Measurements from ENCODE around the gene RHOF. TPM values are rescaled to one million over a fixed set of nuclear protein-coding genes. Genes with fewer than 3 reads are reported as not detected.
A peak's percentile ranks its signal among the peaks of the same experiment; 100 is the strongest.

RHOF gene
- total RNA-seq, 8 experiments from 2014 or later = 2.8 to 13.7 (median 6.8) TPM

DNA sequence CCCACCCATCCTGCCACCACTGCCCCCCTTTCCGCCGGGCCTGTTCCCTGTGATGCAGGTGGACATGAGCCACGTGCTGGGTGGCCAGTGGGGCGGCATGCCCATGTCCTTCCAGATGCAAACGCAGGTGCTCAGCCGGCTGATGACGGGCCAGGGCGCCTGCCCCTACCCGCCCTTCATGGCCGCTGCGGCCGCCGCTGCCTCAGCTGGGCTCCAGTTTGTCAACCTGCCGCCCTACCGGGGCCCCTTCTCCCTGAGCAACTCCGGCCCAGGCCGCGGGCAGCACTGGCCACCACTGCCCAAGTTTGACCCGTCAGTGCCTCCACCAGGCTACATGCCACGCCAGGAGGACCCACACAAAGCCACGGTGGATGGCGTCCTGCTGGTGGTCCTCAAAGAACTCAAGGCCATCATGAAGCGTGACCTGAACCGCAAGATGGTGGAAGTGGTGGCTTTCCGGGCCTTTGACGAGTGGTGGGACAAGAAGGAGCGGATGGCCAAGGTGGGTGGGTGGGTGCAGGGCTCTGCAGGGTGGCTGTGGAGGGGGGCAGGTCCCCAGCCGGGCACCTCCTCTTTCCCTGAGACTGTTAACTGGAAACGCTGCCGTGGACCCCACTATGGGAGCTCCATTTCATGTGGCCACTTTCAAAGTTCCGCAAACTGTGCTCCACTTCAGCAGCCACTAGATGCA is 21.1 kb upstream of the RHOF start:
- no peak overlapping the region for H3K27ac ChIP-seq
- H3K4me1 ChIP-seq (replicated peaks in 1 of 2) = peaks cover 10 to 14% of the 10 kb centered on the region in 2 donors
- WGBS, 10 experiments = 80 to 100% (median 97%) methylated on average over 1 to 11 of the region's 31 CpGs; no CpG with 5 or more reads in 6 of the 10 experiments
- in situ Hi-C loops (cut with MboI; ENCODE audit: low pct_unique_long_range_greater_than_20kb in 2 of 9, low sequenced_read_pairs in 9 of 9, unreplicated experiment in 9 of 9) = no loop called here
- no peak overlapping the region for H3K4me3 ChIP-seq
- ATAC-seq (replicated peaks in 6 of 8) = no peak

DNA sequence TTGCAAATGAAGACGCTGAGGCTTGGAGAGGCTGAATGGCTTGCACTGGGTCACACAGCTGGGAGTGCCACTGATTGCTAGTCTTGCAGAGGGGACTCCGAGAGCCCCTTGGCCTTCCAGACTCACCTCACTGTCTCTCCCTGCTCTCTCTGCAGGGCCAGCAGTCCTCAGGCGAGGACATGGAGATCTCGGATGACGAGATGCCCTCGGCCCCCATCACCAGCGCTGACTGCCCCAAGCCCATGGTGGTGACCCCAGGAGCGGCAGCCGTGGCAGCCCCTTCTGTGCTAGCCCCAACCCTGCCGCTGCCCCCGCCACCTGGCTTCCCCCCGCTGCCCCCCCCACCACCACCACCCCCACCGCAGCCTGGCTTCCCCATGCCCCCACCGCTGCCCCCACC is 20.5 kb upstream of the RHOF start:
- no peak overlapping the region for H3K4me3 ChIP-seq
- H3K27ac ChIP-seq = no peak overlapping the region
- in situ Hi-C loops (cut with MboI; ENCODE audit: low pct_unique_long_range_greater_than_20kb in 2 of 9, low sequenced_read_pairs in 9 of 9, unreplicated experiment in 9 of 9) = no loop called here
- peaks cover 10 to 14% of the 10 kb centered on the region in 2 donors for H3K4me1 ChIP-seq (replicated peaks in 1 of 2)
- WGBS, 10 experiments = 92 to 100% methylated on average over 1 to 4 of the region's 14 CpGs; no CpG with 5 or more reads in 8 of the 10 experiments
- ATAC-seq (replicated peaks in 6 of 8) = no peak

DNA sequence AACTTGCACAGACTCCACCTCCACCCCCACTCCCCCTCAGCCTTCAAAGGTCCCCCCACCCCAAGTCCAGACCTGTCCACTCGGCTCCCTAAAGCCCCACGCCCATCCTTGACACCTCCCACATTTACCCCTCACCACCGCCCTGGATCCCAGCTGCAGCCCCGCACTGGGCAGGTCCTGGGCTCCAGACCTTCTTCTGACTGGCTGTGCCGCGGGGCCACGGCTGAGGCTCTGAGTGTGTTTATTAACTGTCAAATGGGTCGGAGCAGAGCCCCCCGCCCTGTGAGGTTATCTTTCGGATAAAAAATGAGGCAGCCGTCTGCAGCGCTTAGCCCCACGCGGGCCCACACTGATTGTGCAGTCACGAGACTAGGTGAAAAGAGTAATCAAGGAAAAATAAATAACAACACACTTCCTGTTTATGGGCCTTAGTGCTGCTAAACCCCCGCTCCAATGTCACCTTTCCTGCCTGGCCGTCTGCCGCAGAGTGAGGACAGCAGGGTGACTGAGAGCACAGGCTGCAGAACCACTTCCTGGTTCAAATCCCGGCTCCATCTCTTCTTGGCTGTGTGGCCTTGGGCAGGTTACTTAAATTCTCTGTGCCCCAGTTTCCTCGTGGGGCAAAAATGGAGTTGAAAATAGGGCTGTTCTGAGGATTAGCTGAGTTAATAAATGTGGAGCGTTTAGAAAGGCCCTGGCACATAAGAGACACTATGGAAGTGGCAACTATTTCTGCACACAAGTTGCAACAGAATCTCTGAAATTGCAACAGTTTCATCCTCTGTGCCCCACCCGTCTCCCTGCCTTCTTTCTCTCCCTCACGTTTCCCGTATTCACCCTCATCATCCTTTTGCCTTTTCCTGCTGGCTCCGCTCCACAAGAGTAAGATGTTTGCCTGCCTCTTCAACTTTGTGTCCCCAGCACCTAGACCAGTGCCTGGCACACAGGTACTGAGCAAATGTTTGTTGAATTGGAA is 19.7 kb upstream of the RHOF start:
- Histone ChIP-seq H3K4me1 (replicated peaks in 1 of 2) (peaks cover 10 to 14% of the 10 kb centered on the region in 2 donors), H3K4me3 (peak overlapping the region; percentile 33 to 59 (median 44)), H3K27ac (no peak overlapping the region)
- ATAC-seq (replicated peaks in 6 of 8) = peak; percentile 0 to 7 (median 2)
- WGBS, 10 experiments = 20 to 78% (median 53%) methylated on average over 1 to 12 of the region's 25 CpGs; no CpG with 5 or more reads in 1 of the 10 experiments
- in situ Hi-C loops (cut with MboI; ENCODE audit: low pct_unique_long_range_greater_than_20kb in 2 of 9, low sequenced_read_pairs in 9 of 9, unreplicated experiment in 9 of 9) = no loop called here

GRCh38 chr12:121812320-121812871 is 18.9 kb upstream of the RHOF start:
- in situ Hi-C loops (cut with MboI; ENCODE audit: low pct_unique_long_range_greater_than_20kb in 2 of 9, low sequenced_read_pairs in 9 of 9, unreplicated experiment in 9 of 9) = no loop called here
- ATAC-seq (replicated peaks in 6 of 8) = peak; percentile 72 to 83 (median 77)
- H3K27ac ChIP-seq = no peak overlapping the region
- H3K4me1 ChIP-seq (replicated peaks in 1 of 2) = peaks cover 11 to 14% of the 10 kb centered on the region in 2 donors
- H3K4me3 ChIP-seq = peak overlapping the region; percentile 33 to 59 (median 44)
- WGBS, 10 experiments = 0 to 58% (median 20%) methylated on average over 3 to 4 of the region's 26 CpGs; no CpG with 5 or more reads in 7 of the 10 experiments

DNA sequence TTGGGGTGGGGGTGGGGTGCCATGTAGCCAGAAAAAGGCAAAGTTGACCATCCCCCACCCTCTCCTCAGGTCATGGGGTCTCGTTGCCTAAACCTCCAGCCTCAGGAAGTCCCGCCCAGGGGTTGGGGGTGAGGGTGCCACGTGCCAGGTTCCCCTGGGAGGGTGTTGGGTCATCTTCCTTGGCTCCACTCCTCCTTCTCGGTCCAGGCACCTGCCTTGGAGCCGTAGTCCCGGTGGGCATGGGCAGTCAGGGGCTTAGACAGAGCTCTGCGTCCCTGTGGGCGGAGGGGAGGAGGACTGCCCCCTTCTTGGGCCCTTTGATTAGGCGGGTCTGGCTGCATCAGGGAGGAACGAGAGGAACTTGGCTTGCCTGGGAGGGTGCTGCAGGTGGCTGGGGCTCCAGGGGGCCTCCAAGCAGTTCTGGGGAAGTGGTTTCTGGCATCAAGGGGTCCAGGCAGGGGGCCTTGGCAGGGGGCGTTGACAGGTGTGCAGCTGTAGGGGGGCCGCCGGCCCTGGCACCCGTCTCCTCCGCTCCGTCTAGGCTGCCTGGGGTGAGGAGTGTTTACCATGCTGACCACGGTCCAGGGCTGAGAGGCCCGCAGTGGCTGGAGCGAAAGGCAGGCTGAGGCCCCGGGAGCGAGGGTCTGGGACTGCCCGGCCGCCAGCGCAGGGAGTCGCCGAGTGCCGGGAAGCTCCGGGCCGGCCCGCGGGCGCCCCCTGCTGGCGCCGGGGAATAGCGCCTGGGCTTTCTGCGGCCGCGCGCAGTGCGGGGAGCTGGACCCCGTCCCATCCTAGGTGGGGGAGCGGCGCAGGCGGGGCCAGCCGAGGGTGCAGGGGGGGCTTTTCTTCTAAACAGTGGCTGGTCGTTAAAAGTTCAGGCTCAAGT is 18.2 kb upstream of the RHOF start:
- H3K4me1 ChIP-seq (replicated peaks in 1 of 2) = peaks cover 17 to 20% of the 10 kb centered on the region in 2 donors
- peak; percentile 82 to 90 (median 84) for ATAC-seq (replicated peaks in 6 of 8)
- H3K27ac ChIP-seq = peak overlapping the region in 1 of 2 donors; percentile 34
- WGBS, 10 experiments = 0 to 14% (median 0%) methylated on average over 1 to 7 of the region's 46 CpGs; no CpG with 5 or more reads in 5 of the 10 experiments
- in situ Hi-C loops (cut with MboI; ENCODE audit: low pct_unique_long_range_greater_than_20kb in 2 of 9, low sequenced_read_pairs in 9 of 9, unreplicated experiment in 9 of 9) = no loop called here
- peak overlapping the region; percentile 33 to 59 (median 44) for H3K4me3 ChIP-seq

GRCh38 chr12:121810833-121811433 is 17.4 kb upstream of the RHOF start:
- H3K27ac ChIP-seq = no peak overlapping the region
- ATAC-seq (replicated peaks in 6 of 8) = no peak
- in situ Hi-C loops (cut with MboI; ENCODE audit: low pct_unique_long_range_greater_than_20kb in 2 of 9, low sequenced_read_pairs in 9 of 9, unreplicated experiment in 9 of 9) = no loop called here
- H3K4me3 ChIP-seq = peak overlapping the region in 4 of 5 donors; percentile 39 to 59 (median 47)
- H3K4me1 ChIP-seq (replicated peaks in 1 of 2) = peaks cover 17 to 21% of the 10 kb centered on the region in 2 donors
- WGBS, 10 experiments = 0 to 100% (median 69%) methylated on average over 1 to 5 of the region's 6 CpGs

- H3K27ac ChIP-seq = no peak overlapping the region
- in situ Hi-C loops (cut with MboI; ENCODE audit: low pct_unique_long_range_greater_than_20kb in 2 of 9, low sequenced_read_pairs in 9 of 9, unreplicated experiment in 9 of 9) = no loop called here
- peaks cover 17 to 21% of the 10 kb centered on the region in 2 donors for H3K4me1 ChIP-seq (replicated peaks in 1 of 2)
- H3K4me3 ChIP-seq = no peak overlapping the region
- ATAC-seq (replicated peaks in 6 of 8) = no peak
- WGBS, 10 experiments = 33 to 100% (median 80%) methylated on average over 1 of the region's 33 CpGs; no CpG with 5 or more reads in 7 of the 10 experiments
Observed at GRCh38 chr12:121810234-121810817, 16.8 kb upstream of the RHOF start.

- no peak for ATAC-seq (replicated peaks in 6 of 8)
- peaks cover 17 to 21% of the 10 kb centered on the region in 2 donors for H3K4me1 ChIP-seq (replicated peaks in 1 of 2)
- in situ Hi-C loops (cut with MboI; ENCODE audit: low pct_unique_long_range_greater_than_20kb in 2 of 9, low sequenced_read_pairs in 9 of 9, unreplicated experiment in 9 of 9) = no loop called here
- H3K27ac ChIP-seq = no peak overlapping the region
- 60 to 80% (median 75%) methylated on average over 1 to 2 of the region's 27 CpGs; no CpG with 5 or more reads in 6 of the 10 experiments for WGBS, 10 experiments
- H3K4me3 ChIP-seq = no peak overlapping the region
Observed at GRCh38 chr12:121809712-121810116, 16.2 kb upstream of the RHOF start.

DNA sequence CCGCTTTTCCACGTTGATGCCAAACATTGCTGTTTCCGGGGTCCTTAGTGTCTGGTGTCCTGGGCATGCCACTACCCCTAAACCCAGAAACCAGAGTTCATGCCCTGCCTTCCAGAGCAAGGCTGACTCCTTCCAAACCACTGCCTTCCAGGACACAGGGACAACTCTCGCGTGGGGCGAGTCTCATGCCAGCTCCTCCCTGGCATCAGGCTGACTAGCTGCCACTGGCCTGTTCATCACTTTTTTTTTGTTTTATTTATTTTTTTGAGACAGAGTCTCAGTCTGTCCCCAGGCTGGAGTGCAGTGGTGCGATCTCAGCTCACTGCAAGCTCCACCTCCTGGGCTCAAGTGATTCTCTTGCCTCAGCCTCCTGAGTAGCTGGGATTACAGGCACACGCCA is 15.1 kb upstream of the RHOF start:
- in situ Hi-C loops (cut with MboI; ENCODE audit: low pct_unique_long_range_greater_than_20kb in 2 of 9, low sequenced_read_pairs in 9 of 9, unreplicated experiment in 9 of 9) = no loop called here
- peaks cover 17 to 21% of the 10 kb centered on the region in 2 donors for H3K4me1 ChIP-seq (replicated peaks in 1 of 2)
- ATAC-seq (replicated peaks in 6 of 8) = no peak

GRCh38 chr12:121807642-121808347 is 14.3 kb upstream of the RHOF start:
- no peak for ATAC-seq (replicated peaks in 6 of 8)
- Histone ChIP-seq H3K27ac (no peak overlapping the region), H3K4me3 (peak overlapping the region in 1 of 5 donors; percentile 54), H3K4me1 (replicated peaks in 1 of 2) (peaks cover 12 to 15% of the 10 kb centered on the region in 2 donors)
- in situ Hi-C loops (cut with MboI; ENCODE audit: low pct_unique_long_range_greater_than_20kb in 2 of 9, low sequenced_read_pairs in 9 of 9, unreplicated experiment in 9 of 9) = no loop called here
- WGBS, 10 experiments = 70 to 100% (median 85%) methylated on average over 1 to 3 of the region's 14 CpGs; no CpG with 5 or more reads in 6 of the 10 experiments

More for the DNA sequence above, 15.1 kb upstream of the RHOF start:
- WGBS, 10 experiments = 70 to 100% (median 94%) methylated on average over 1 to 7 of the region's 8 CpGs; no CpG with 5 or more reads in 4 of the 10 experiments
- Histone ChIP-seq H3K27ac (no peak overlapping the region), H3K4me3 (no peak overlapping the region)

Measured in motor neuron (in vitro differentiated cells).